ENCODE measurements around the gene CGB3.
"Not testable (repeated sequence)": the region's sequence is repeated elsewhere in the genome, so short reads cannot be mapped to it uniquely, and the experiment has no call there.

Gene CGB3

DNA sequence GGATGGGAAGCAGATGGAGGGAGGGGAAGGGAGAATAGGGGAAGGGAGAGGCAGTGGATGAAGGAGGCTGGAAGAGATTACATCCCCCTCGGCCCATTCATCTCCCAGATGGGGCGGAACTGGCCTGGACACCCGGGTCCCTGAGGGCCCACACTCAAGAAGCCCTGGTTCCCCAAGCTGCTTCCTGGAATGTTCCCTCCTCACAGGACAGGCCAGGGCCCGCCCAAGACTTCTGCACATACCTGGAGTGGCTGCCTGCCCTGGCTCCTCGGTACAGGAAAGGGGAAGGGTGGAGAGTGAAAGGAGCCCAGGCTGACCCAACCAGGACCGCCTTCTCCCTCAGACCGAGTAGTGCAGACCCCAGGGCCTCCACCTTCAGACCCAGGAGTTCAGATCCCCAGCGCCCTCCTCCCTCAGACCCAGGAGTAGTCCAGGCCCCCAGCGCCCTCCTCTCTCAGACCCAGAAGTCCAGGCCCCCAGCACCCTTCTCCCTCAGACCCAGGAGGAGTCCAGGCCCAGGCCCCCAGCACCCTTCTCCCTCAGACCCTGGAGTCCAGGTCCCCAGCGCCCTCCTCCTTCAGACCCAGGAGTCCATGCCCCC lies 40.0 kb upstream of the CGB3 start:
- DNase-seq (ENCODE audit: insufficient read length, low spot score) (peak; percentile 11), FAIRE-seq (no peak)
- TF ChIP-seq, protein P1, sequence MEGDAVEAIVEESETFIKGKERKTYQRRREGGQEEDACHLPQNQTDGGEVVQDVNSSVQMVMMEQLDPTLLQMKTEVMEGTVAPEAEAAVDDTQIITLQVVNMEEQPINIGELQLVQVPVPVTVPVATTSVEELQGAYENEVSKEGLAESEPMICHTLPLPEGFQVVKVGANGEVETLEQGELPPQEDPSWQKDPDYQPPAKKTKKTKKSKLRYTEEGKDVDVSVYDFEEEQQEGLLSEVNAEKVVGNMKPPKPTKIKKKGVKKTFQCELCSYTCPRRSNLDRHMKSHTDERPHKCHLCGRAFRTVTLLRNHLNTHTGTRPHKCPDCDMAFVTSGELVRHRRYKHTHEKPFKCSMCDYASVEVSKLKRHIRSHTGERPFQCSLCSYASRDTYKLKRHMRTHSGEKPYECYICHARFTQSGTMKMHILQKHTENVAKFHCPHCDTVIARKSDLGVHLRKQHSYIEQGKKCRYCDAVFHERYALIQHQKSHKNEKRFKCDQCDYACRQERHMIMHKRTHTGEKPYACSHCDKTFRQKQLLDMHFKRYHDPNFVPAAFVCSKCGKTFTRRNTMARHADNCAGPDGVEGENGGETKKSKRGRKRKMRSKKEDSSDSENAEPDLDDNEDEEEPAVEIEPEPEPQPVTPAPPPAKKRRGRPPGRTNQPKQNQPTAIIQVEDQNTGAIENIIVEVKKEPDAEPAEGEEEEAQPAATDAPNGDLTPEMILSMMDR (IDR thresholded peaks at IDR 0.05; ENCODE audit: insufficient read depth, missing control alignments), result no peak

DNA sequence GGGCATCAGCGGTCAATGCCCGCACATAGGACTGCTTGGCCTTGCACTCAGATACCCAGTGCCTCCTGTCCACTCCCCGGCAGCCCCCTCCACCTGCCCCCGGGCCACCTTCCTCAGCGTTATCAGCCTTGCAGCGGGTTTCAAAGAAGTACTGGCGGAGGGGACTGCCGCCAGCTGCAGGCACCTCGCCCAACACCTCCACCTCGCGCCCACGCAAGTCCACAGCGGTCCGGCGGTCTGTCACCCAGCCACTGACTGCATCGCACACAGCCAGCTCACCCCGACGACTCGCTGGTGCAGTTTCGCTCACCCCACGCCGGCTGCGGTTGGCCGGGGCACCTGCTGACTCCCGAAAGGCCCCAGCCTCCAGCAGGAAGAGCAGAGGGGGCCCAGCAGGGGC lies 37.3 kb upstream of the CGB3 start:
- DNase-seq (ENCODE audit: insufficient read length, low spot score) (no peak), FAIRE-seq (no peak)
- TF ChIP-seq, protein P1 (IDR thresholded peaks at IDR 0.05; ENCODE audit: insufficient read depth, missing control alignments), result no peak

DNA sequence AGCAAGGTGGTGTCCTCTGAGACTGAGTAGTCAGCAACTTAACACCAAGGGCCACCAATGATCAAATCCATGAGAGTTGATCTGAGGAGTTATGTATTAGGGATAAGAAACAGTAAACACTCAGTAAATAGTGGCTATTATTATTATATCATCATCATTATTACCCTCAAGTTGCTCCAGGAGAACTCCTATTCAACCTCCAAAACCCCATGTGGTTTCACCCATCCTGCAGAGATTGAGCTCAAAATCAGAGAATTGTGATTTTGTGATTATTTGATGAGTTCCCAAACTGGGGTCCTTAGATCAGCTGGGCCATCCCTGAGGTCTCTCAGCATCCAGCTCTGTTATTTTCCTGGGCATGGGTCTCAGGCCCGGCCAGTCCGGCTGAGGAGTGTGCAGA lies 36.9 kb upstream of the CGB3 start:
- no peak for FAIRE-seq
- TF ChIP-seq, protein P1 (IDR thresholded peaks at IDR 0.05; ENCODE audit: insufficient read depth, missing control alignments), result no peak
- DNase-seq (ENCODE audit: insufficient read length, low spot score), result no peak

DNA sequence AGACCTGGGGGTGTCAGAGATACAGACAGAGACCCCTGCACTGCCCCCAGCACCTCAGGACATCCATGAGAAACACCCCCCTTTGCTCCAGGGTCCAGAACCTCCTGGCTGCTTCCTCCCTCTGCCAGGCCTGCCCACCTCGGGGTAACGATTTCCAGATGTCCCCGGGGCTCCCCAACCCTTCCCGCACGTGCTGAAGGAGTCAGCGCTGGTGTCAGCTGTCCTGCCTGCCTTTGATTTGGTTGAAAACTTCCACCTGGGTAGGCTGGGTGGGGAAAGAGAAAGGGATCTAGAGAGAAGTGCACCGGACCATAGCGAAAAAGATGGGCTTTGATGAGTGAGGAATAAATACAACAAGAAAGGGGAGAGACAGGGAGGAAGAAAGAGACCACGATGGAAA lies 34.9 kb upstream of the CGB3 start:
- FAIRE-seq (no peak), DNase-seq (ENCODE audit: insufficient read length, low spot score) (no peak)
- TF ChIP-seq, protein P1 (IDR thresholded peaks at IDR 0.05; ENCODE audit: insufficient read depth, missing control alignments), result no peak

DNA sequence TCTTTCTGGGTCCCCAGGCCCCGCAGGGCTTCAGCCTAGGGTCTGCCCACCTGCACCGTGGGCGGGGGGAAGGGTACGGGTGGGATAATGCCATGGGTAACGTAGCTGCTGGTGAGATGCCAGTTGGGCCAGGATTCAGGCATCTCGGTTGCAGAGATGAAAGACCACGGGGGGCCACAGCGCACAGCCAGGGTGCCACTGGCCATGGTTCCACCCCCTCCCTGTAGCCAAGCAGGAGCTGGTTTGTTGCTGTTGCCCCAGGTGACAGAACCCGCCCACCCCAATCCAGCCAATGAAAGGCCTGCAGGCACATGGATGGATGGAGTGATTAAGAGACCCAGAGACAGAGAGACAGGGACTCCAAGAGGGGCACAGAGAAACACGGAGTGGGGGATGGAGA lies 34.4 kb upstream of the CGB3 start:
- DNase-seq (ENCODE audit: insufficient read length, low spot score) (no peak), FAIRE-seq (no peak)
- TF ChIP-seq, protein P1 (IDR thresholded peaks at IDR 0.05; ENCODE audit: insufficient read depth, missing control alignments), result no peak

DNA sequence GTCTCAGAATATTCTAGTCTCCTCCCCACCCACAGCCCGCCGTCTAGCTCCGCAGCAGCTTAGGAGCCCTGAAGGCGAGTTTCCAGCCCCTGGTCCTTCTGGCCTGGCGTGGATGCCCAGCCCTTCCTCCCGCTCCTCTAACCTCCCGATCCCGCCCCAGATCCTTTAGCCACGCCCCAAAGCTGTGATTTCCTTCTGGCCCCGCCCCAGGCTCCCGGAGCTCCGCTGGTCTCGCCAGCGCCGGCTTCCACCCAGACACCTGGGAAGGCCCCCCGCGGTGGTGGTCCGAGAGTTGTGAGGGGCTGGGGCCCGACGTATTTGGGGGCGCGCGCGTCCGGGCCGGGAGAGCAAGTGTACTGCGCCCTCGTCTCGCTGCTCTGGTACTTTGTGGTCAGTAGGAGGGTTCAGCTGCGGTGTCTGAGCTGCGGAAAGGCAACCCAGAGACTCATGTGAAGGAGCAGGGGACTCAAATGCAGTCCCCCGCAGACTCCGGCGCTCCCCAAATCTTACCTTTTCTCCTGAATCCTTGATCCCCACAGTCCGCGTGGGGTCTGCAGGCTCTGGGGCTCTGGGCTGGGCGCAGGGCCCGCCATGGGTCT lies 33.6 kb upstream of the CGB3 start, which contains the start of gene CGB7:
Gene CGB7, minus strand, starts transcription at position 114 of the 599 bp plus-strand sequence. CDS start 2,374 bp downstream, outside the sequence.
- FAIRE-seq, result no peak
- TF ChIP-seq, protein P1 (IDR thresholded peaks at IDR 0.05; ENCODE audit: insufficient read depth, missing control alignments), result no peak
- no peak for DNase-seq (ENCODE audit: insufficient read length, low spot score)

DNA sequence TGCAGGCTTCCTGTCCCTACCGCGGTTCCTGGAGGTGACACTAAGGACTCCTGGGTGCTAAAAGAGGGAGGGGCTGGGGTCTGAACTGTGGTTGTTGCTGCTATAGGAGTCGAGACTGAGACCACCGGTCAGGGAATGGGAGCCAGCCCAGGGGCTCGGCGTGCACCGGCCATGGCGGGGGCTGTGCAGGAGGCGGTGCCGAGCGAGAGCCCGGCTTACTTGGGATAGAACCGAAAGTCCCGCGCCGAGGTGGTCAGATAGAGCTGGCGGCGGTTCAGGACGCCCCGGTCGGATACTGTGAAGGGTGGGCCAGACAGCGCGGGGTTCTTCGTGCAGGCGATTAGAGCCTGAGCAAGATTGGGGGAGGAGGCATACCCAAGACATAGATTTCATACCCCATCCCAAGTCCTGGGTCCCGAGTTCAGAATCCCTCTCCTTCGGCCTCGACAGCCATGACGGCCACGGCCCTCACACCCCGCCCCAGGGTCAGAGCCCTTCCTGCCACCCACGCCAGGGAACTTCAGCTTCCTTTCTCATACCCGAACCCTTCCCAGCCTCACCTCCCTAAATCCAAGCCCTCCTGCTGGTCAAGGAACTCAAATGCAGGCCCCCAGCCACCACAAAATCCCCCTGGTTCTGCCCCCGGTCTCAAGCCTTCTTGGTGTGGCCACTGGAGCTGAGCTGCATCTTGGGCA lies 32.9 kb upstream of the CGB3 start:
- FAIRE-seq; DNase-seq (ENCODE audit: insufficient read length, low spot score): not testable (repeated sequence)
